Astrocyte of the hippocampus (primary cell): ENCODE data around the gene SLC1A7.
A peak's percentile ranks its signal among the peaks of the same experiment; 100 is the strongest.

Experiments
- DNase-seq: peaks from one replicate; pipeline ENCODE4 v3.0.0; 2011; ENCODE audit warnings: low read depth, low spot score

SLC1A7 gene

GRCh38 chr1:53076721-53077598, 65.5 kb downstream of the SLC1A7 start:
- DNase-seq, result no peak

GRCh38 chr1:53076165-53076564, 66.3 kb downstream of the SLC1A7 start:
- no peak for DNase-seq

DNA sequence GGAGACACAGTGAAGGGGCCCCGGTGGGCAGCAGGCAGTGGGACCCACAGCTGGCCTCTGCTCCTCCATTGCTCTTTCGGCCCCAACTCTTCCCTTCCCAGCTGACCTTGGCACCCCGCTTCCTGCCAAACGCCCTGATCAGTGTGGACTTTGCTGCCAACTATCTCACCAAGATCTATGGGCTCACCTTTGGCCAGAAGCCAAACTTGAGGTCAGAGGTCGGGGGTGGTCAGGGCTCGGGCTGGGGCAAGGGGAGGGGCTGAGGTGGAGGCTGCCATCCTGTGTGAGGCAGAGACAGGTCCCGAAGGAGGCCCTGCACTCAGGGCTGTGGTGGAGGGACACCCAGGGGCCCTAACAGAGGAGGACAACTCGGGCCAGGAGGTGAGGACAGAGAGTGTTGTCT, 66.7 kb downstream of the SLC1A7 start:
- no peak for DNase-seq

DNA sequence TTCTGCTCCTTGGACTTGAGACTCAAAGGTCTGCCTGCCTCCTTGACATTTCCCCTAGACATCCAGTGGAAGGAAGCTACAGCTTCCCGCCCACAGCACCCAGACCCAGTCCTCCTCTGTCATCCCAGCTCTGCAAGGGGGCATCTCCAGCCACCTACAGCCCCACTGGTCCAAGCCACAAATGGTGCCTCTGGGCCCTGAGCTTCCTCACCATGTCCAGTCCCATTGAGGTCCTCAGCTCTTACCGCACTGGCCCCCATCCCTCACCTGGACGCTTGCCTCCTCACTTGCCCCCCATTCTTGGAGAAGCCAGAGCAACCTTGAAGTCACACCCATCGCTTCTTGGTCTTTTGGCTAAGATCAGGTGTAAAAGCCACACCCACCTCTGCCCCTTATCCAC, 67.2 kb downstream of the SLC1A7 start:
- DNase-seq, result no peak

DNA sequence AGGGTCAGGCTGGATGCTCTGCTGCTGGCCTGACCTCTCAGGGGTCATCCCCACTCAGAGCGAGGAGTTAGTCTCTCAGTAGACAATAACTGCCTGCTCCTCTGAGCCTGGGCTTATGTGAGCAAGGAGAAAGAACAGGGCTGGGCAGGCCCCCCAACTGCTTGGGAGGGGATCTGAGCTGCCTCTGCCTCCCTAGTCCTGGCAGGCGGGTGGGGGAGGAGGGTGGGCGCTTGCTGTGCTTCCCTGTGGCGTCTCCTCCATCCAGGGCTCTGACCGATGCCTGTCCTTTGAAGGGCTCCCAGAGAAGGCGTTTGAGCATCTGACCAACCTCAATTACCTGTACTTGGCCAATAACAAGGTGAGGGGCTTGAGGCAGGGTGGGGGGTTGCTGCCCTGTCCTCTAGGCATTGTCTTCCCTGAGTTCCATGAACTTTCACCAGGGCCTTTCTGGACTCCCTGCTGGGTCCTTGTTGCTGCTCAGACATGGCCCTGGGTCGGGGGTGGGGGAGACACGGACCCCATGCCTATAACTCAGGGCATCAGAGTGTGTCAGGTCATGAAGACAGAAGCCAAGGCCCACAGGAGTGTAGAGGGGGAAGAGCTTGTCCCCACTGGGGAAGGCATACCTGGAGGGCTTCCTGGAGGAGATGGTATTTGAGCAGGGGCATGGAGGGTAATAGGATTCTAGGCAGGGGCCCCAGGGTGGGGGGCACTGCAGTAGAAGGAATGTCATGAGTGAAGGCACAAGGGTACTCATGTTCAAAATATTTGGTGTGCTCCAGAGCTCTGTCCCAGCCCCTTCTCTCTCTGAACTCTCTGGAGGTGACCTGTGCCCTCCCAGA, 67.9 kb downstream of the SLC1A7 start:
- DNase-seq, result no peak

GRCh38 chr1:53073868-53074311, 68.5 kb downstream of the SLC1A7 start:
- DNase-seq, result peak; percentile 40

GRCh38 chr1:53073287-53073686, 69.2 kb downstream of the SLC1A7 start:
- no peak for DNase-seq

GRCh38 chr1:53071915-53072314, 70.5 kb downstream of the SLC1A7 start:
- no peak for DNase-seq

DNA sequence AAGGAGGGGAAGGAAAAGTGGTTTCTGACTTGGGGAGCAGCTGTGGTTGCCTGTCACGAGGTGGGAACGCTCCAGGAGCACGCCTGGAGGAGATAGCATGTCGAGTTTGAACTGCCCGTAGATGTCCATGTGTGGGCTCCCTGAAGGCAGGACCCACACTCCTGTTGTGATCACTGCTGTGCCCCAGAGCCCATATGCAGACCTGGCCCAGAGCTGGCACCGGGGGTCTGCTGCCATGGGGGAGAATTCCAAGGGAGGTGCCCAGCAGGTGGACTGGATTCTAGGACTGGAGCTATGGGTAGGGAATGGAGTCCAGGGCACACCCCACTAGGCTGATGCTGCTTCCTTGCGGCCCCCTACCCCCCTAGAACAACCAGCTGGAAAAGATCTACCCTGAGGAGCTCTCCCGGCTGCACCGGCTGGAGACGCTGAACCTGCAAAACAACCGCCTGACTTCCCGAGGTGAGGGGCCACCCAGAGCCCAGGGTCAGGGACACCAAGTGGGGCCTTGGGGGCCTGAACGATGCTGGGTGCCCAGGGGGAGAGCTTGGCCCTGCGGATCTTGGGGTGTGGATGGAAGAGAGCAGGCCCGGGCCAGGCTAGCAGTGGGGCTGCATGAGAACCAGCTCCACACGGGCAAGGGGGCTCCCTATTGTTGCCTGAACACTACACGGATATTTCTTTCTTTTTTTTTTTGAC, 71.1 kb downstream of the SLC1A7 start:
- DNase-seq, result no peak

DNA sequence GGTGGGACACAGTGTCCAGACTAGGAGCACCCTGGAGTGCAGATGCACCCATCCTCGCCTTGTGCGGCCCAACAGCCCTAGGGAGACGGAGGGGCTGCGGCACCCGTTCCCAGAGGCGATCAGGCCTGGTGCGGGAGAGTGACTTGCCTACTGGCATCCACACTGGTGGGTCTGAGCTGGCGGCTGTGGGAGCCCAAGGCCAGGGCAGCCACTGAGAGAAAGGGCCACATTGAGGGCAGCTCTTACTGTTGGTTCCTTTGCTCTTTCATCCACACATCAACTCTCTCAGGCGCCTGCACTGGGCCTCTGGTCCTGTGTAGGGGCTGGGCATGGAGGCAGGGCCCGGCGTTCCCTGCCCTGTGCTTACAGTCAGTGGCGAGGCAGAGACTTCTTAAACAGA, 71.8 kb downstream of the SLC1A7 start:
- DNase-seq, result no peak

- no peak for DNase-seq
Measured at GRCh38 chr1:53069663-53070327, 72.6 kb downstream of the SLC1A7 start.

DNA sequence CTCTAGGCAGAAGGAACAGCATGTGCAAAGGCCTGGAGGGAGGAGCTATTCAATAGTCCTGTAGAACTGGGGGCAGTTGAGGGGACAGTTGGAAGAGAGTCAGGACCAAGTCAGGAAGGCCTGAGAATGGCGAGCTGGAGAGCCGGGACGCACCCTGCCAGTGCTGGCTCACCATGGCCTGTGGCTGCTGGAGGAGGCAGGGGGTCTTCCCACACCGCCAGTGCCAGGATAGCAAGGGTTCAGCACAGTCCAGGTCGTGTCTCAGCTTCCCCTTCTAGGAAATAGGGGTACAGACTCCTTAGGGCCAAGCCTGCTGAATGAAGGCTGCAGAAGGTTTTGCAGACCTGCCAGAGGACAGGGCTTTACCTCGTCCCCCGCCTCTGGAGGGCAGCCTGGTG, 73.2 kb downstream of the SLC1A7 start:
- no peak for DNase-seq

DNA sequence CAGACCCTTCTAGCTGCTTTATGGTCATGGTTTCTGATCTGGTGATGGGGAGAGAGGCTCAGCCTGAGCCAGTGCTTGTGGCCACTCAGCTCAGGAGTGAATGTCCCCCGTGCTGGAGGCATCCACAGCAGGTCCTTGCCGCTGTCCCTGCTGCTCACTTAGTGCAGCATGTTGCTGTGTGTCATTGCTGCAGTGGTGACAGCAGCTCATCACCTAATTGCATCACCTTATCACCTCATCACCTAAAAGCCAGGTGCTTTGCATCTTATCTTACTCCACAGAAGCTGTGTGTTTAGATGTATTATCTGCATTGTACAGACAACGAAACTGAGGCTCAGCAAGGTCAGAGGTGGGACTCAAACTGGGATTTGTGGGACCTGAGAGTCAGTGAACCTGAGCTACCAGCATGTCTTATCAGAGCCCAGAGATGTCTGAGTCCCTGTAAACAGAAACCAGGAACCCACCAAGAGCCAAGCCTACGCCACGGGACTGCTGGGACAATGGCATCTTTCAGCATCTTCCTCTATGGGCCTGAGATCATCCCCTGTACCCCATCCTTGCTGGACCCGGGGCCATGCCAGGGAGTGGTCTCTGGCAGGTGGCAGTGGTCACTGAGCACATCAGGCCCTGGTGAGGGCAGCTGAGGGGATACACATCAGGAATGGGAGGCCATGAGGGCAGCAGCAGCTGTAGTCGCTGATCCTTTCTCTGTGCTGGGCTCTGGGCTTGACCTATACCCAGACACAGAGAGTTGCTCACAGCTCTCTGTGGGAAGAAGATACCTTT, 73.9 kb downstream of the SLC1A7 start:
- no peak for DNase-seq

DNA sequence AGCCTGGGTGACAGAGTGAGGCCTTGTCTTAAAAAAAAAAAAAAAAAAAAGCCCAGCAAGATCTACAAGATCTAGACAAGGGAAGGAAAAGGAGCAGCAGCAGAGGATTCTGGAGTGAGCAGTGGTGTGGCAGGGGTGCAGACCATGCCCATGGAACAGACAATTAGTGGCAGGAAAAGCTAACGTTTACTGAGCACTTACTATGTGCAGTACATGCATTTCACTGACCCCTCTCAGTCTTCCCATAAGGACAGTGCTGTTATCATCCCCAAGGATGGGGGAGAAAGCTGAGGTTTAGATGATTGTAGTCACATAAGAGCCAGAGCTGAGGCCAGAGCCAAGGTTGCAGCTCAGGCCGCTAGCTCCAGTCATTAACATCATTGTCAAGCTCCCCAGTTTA, 74.6 kb downstream of the SLC1A7 start:
- no peak for DNase-seq

- no peak for DNase-seq
Measured at GRCh38 chr1:53066891-53067738, 75.3 kb downstream of the SLC1A7 start.

DNA sequence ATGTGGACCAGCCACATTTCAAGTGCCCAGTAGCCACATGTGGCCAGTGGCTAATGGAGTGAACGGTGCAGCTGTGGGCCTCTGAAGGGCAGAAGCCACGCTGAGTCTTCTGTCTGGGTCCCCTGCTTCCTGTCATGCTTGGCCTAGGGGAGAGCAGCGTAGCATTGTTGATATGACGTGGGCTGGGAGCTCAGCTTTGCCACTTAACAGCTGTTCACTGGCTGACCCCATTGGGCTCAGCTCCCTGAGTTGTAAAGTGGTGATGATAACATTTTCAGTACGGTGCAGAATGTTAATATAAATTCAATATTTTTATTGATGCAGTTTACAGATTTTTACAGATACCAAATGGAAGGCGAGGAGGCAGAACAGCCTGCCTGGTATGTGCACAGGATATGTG, 76.0 kb downstream of the SLC1A7 start:
- DNase-seq, result no peak

GRCh38 chr1:53065391-53065790, 77.0 kb downstream of the SLC1A7 start:
- no peak for DNase-seq

DNA sequence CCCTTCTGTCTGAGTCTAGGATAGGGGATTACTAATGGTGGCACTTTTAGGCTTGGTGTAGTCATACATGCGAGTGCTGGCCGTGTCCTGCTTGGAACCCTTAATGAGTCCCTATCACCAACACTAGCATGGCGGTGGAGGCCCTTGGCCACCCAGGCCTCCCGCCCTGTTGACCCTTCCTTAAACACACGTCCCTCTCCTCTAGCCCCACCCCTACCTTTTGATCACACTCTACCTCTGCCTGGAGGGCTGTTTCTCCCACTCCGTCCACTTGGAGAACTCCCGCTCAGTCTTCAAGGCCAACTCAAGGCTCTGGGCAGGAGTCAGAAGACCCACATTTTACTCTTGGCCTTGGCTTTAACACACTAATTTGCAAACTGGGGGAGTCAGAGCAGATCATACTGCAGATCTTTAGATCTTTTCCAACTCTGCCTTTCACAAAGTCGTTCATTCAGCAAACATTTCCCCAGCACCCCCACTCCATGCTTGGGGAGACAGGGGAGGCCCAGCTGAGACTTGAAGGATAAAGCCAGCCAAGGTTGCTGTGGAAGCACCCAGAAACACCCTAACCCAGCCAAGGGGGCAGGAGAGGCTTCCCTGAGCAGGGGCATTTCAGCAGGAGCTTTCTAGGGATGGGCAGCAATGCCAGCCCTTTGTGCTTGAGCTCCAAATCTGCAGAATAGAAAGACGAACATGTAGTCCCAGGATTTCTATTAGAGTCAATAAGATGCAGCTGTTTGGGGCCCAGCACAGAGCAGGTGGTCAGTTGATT, 78.5 kb downstream of the SLC1A7 start:
- DNase-seq, result no peak
